Endothelial cell of umbilical vein (primary cell): ENCODE results near the gene TMEM184B.

ENCODE experiments used
- CTCF ChIP-seq, 2 donors: IDR thresholded peaks; 1 replicate in 1 of 2; 2 replicates in 1 of 2; pipeline ENCODE4 v1.5.1; 2011; ENCODE audit warnings: low read length in 2 of 2, mild to moderate bottlenecking in 2 of 2, moderate library complexity in 2 of 2, control low read depth in 1 of 2, inconsistent platforms in 1 of 2, low read depth in 1 of 2; ENCODE audit not compliant: insufficient read depth in 1 of 2; ENCODE audit errors: extremely low read depth in 1 of 2
- EZH2 ChIP-seq: IDR thresholded peaks from 2 replicates; pipeline ENCODE4 v1.6.1; 2012; ENCODE audit warnings: borderline replicate concordance, low read depth, mild to moderate bottlenecking, moderate library complexity, low read length, inconsistent platforms; ENCODE audit not compliant: severe bottlenecking
- GATA2 ChIP-seq: IDR thresholded peaks from 2 replicates; pipeline ENCODE4 v1.7.0; 2011; ENCODE audit warnings: low read depth, mild to moderate bottlenecking, moderate library complexity, mixed read lengths, low read length; ENCODE audit not compliant: insufficient read length, insufficient read depth
- JUN ChIP-seq: IDR thresholded peaks from 2 replicates; pipeline ENCODE4 v1.6.1; 2011; ENCODE audit warnings: borderline replicate concordance, low read depth; ENCODE audit not compliant: insufficient read length, insufficient read depth
- MYC ChIP-seq: IDR thresholded peaks from one replicate; pipeline ENCODE4 v1.6.1; 2011; ENCODE audit warnings: mild to moderate bottlenecking, low read depth, low read length
- POLR2A ChIP-seq: IDR thresholded peaks from 2 replicates; pipeline ENCODE4 v1.6.1; 2012; ENCODE audit warnings: low read depth, mild to moderate bottlenecking, control low read depth, low read length
- POLR2AphosphoS5 ChIP-seq: IDR thresholded peaks from 2 replicates; pipeline ENCODE4 v1.6.1; 2012; ENCODE audit warnings: low read depth, mild to moderate bottlenecking, control low read depth, low read length, moderate library complexity; ENCODE audit not compliant: insufficient read depth
- TF ChIP-seq, protein P1 (sequence below): IDR thresholded peaks from 2 replicates; pipeline ENCODE4 v1.6.1; 2011; ENCODE audit not compliant: insufficient read depth, insufficient read length

- TF ChIP-seq MYC (peak; percentile 39), CTCF (IDR thresholded peaks at IDR 0.05; ENCODE audit: extremely low read depth in 1 of 2, insufficient read depth in 1 of 2, low read depth in 1 of 2, low read length in 2 of 2) (no peak), POLR2A (no peak), EZH2 (no peak), JUN (peak; percentile 92), GATA2 (no peak), POLR2AphosphoS5 (peak; percentile 78)
- TF ChIP-seq, protein P1, sequence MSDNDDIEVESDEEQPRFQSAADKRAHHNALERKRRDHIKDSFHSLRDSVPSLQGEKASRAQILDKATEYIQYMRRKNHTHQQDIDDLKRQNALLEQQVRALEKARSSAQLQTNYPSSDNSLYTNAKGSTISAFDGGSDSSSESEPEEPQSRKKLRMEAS: no peak
These were observed 94.7 kb downstream of the TMEM184B start for GRCh38 chr22:38177926-38178604.
